ENCODE data around the gene LEPROT.

DNA sequence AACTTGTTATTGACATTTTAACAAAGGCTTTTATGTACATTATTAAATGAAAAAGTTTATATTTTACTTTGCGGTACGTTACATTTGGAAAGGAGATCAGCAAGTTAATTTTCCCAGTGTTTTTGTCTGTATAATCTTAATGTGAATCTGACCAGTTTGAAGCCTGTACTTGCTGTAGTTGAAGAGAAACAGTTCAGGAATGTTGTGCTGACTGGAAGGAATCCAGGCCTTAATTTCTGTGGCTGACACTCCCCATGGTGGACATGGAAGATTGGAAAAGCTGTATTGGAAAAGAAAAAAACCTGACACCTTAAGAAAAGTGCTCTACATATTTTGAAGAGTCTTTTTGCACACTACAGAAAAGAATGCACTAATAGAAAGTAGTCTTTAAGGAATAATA, 15.5 kb downstream of the LEPROT start:
- TF ChIP-seq, protein P1, sequence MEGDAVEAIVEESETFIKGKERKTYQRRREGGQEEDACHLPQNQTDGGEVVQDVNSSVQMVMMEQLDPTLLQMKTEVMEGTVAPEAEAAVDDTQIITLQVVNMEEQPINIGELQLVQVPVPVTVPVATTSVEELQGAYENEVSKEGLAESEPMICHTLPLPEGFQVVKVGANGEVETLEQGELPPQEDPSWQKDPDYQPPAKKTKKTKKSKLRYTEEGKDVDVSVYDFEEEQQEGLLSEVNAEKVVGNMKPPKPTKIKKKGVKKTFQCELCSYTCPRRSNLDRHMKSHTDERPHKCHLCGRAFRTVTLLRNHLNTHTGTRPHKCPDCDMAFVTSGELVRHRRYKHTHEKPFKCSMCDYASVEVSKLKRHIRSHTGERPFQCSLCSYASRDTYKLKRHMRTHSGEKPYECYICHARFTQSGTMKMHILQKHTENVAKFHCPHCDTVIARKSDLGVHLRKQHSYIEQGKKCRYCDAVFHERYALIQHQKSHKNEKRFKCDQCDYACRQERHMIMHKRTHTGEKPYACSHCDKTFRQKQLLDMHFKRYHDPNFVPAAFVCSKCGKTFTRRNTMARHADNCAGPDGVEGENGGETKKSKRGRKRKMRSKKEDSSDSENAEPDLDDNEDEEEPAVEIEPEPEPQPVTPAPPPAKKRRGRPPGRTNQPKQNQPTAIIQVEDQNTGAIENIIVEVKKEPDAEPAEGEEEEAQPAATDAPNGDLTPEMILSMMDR (IDR thresholded peaks at IDR 0.05), result no peak
- no peak for TF ChIP-seq POLR2A (IDR thresholded peaks at IDR 0.05)
